K562 (cell line): ENCODE results near the gene HSD17B1. TPM values are rescaled to one million over a fixed set of nuclear protein-coding genes. Genes with fewer than 3 reads are reported as not detected.
A peak's percentile ranks its signal among the peaks of the same experiment; 100 is the strongest.

ENCODE experiments used
- CBFB ChIP-seq: sonication (generic); formaldehyde crosslinking; IDR thresholded peaks from 2 replicates; pipeline ENCODE4 v1.4.0; 2020; ENCODE audit warnings: mild to moderate bottlenecking, missing genetic modification reagents
- CREM ChIP-seq: IDR thresholded peaks from 2 replicates; pipeline ENCODE4 v1.6.1; 2014; ENCODE audit warnings: antibody characterized with exemption, low read depth
- E2F1 ChIP-seq: sonication (generic); formaldehyde crosslinking; IDR thresholded peaks from 2 replicates; pipeline ENCODE4 v1.8.1; 2023; ENCODE audit warnings: mild to moderate bottlenecking, missing genetic modification reagents, moderate library complexity
- NFXL1 ChIP-seq: fragments of 450-650 bp; formaldehyde crosslinking; IDR thresholded peaks from 2 replicates; pipeline ENCODE4 v1.4.0; 2021; ENCODE audit warnings: mild to moderate bottlenecking
- PCBP1 ChIP-seq: fragments of 200-400 bp; formaldehyde crosslinking; IDR thresholded peaks from 2 replicates; pipeline ENCODE4 v1.6.1; 2018; ENCODE audit warnings: mild to moderate bottlenecking, low read depth, low read length; ENCODE audit not compliant: poor library complexity, severe bottlenecking
- THAP12 ChIP-seq: fragments of 250-450 bp; sonication (Bioruptor Pico); IDR thresholded peaks from 2 replicates; pipeline ENCODE4 v1.9.0; 2021; ENCODE audit warnings: mild to moderate bottlenecking, inconsistent platforms
- ZBTB9 ChIP-seq: fragments of 450-650 bp; formaldehyde crosslinking; IDR thresholded peaks from 2 replicates; pipeline ENCODE4 v1.4.0; 2020; ENCODE audit warnings: mild to moderate bottlenecking, moderate library complexity
- polyA plus RNA-seq, 8 experiments: library from polyadenylated mRNA; depleted of rRNA in 4 of 8; stranded (reverse) in 5 of 8; unstranded in 3 of 8; fragments of >200 nt; fragmentation: Nextera tagmentation in 2 of 8; fragmentation: Illumina TruSeq in 1 of 8; extraction: Ambion mirVana in 2 of 8; extraction: Trizol in 1 of 8; gene quantifications; 2 replicates each; pipeline versions ENCODE4 v1.2.1 to v1.2.3, GENCODE V29; 2011 to 2014; ENCODE audit warnings: inconsistent platforms in 1 of 8, missing spikeins in 1 of 8
- total RNA-seq, 7 experiments: library from RNA; depleted of rRNA in 6 of 7; stranded (reverse); fragments of >200 nt in 6 of 7; fragmentation: Illumina TruSeq in 2 of 7; extraction: Trizol in 2 of 7; gene quantifications; 2 replicates each; pipeline versions ENCODE4 v1.2.1 to v1.2.3, GENCODE V29; 2011 to 2021; ENCODE audit warnings: low replicate concordance in 1 of 7
- TF ChIP-seq, protein P1 (sequence below): fragments of 450-650 bp; formaldehyde crosslinking; conservative IDR thresholded peaks from 2 replicates; pipeline ENCODE4 v1.4.0; 2022; ENCODE audit warnings: mild to moderate bottlenecking, missing genetic modification characterization
- TF ChIP-seq, protein P2 (sequence below), 3 experiments: fragments of 200-800 bp in 1 of 3; fragments of 250-450 bp in 1 of 3; fragments of 450-650 bp in 1 of 3; sonication (Bioruptor Pico) in 1 of 3; sonication (Bioruptor generic) in 1 of 3; formaldehyde crosslinking in 1 of 3; IDR thresholded peaks; 2 replicates each; pipeline versions ENCODE4 v1.6.1 to v1.8.0; 2016 to 2022; ENCODE audit warnings: mild to moderate bottlenecking in 2 of 3, missing genetic modification characterization in 2 of 3, missing compliant biosample characterization in 1 of 3, moderate library complexity in 1 of 3

The HSD17B1 gene
- total and polyA plus RNA-seq, 9 of the 15 experiments (the other 6 are each of a cell fraction or from before 2014, with no cell fraction given), result 0.55 to 21.1 (median 3.6) TPM

DNA sequence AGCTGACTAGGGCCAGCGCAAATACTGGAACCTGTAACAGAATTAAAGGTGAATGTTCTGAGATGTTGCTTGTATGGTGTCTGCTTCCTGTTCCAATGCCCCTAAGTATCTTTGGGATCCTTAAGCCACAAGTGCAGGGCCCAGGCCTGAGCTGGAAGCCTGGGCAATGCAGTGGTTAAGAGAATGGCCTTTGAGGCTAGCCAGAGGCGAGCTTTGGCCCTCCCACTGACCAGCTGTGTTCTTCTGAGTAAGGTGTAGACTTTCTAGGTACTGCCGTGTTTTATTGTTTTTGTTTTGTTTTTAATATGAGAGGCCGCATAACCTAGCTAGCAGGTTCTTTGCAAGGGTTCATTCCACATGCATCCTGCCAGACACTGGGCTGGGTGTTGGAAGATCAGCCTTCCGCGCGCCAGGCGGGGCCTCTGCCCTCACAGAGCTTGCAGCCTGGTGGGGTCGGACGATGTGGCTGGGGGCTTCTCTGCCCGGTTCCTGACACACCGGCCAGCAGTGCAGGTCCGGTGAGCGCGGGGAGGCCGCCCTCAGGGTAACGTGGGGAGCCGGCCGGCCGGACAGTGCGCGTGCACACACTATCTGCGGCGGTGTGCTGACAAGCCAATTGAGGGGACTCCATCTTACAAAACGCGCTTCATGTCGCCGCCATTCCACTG, 13.6 kb downstream of the HSD17B1 start (continued):
- TF ChIP-seq E2F1 (CRISPR knock-in tag) (no peak), PCBP1 (peak; percentile 8), CBFB (CRISPR knock-in tag) (peak; percentile 71; the same call in 1 of the 2 replicates), CREM (0 out of 2 replicates have a peak, but pooled peaks have one; percentile 8), THAP12 (peak; percentile 54; the same call in 1 of the 2 replicates), NFXL1 (CRISPR knock-in tag) (peak; percentile 65; the same call in 1 of the 2 replicates), ZBTB9 (CRISPR knock-in tag) (peak; percentile 87)
- TF ChIP-seq, protein P1, sequence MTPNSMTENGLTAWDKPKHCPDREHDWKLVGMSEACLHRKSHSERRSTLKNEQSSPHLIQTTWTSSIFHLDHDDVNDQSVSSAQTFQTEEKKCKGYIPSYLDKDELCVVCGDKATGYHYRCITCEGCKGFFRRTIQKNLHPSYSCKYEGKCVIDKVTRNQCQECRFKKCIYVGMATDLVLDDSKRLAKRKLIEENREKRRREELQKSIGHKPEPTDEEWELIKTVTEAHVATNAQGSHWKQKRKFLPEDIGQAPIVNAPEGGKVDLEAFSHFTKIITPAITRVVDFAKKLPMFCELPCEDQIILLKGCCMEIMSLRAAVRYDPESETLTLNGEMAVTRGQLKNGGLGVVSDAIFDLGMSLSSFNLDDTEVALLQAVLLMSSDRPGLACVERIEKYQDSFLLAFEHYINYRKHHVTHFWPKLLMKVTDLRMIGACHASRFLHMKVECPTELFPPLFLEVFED (CRISPR knock-in tag), result 0 out of 2 replicates have a peak, but pooled peaks have one; percentile 38
- TF ChIP-seq, protein P2, sequence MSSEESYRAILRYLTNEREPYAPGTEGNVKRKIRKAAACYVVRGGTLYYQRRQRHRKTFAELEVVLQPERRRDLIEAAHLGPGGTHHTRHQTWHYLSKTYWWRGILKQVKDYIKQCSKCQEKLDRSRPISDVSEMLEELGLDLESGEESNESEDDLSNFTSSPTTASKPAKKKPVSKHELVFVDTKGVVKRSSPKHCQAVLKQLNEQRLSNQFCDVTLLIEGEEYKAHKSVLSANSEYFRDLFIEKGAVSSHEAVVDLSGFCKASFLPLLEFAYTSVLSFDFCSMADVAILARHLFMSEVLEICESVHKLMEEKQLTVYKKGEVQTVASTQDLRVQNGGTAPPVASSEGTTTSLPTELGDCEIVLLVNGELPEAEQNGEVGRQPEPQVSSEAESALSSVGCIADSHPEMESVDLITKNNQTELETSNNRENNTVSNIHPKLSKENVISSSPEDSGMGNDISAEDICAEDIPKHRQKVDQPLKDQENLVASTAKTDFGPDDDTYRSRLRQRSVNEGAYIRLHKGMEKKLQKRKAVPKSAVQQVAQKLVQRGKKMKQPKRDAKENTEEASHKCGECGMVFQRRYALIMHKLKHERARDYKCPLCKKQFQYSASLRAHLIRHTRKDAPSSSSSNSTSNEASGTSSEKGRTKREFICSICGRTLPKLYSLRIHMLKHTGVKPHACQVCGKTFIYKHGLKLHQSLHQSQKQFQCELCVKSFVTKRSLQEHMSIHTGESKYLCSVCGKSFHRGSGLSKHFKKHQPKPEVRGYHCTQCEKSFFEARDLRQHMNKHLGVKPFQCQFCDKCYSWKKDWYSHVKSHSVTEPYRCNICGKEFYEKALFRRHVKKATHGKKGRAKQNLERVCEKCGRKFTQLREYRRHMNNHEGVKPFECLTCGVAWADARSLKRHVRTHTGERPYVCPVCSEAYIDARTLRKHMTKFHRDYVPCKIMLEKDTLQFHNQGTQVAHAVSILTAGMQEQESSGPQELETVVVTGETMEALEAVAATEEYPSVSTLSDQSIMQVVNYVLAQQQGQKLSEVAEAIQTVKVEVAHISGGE (CRISPR knock-in tag; IDR thresholded peaks at IDR 0.05), result no peak
